Measurements from ENCODE around the gene PPP1R8. TPM values are rescaled to one million over a fixed set of nuclear protein-coding genes. Genes with fewer than 3 reads are reported as not detected.
"Not testable (repeated sequence)": the region's sequence is repeated elsewhere in the genome, so short reads cannot be mapped to it uniquely, and the experiment has no call there.

The PPP1R8 gene
- total RNA-seq, 1 donor from 2014 or later, result 27.4 TPM

- TF ChIP-seq, protein P1, sequence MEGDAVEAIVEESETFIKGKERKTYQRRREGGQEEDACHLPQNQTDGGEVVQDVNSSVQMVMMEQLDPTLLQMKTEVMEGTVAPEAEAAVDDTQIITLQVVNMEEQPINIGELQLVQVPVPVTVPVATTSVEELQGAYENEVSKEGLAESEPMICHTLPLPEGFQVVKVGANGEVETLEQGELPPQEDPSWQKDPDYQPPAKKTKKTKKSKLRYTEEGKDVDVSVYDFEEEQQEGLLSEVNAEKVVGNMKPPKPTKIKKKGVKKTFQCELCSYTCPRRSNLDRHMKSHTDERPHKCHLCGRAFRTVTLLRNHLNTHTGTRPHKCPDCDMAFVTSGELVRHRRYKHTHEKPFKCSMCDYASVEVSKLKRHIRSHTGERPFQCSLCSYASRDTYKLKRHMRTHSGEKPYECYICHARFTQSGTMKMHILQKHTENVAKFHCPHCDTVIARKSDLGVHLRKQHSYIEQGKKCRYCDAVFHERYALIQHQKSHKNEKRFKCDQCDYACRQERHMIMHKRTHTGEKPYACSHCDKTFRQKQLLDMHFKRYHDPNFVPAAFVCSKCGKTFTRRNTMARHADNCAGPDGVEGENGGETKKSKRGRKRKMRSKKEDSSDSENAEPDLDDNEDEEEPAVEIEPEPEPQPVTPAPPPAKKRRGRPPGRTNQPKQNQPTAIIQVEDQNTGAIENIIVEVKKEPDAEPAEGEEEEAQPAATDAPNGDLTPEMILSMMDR (conservative IDR thresholded peaks at IDR 0.05; ENCODE audit: low read depth, low read length), result no peak
- no peak overlapping the region for H3K4me3 ChIP-seq (ENCODE audit: low read depth, low read length)
- DNase-seq (ENCODE audit: low read depth), result no peak
Observed at GRCh38 chr1:27795601-27796000, 35.0 kb upstream of the PPP1R8 start.

DNA sequence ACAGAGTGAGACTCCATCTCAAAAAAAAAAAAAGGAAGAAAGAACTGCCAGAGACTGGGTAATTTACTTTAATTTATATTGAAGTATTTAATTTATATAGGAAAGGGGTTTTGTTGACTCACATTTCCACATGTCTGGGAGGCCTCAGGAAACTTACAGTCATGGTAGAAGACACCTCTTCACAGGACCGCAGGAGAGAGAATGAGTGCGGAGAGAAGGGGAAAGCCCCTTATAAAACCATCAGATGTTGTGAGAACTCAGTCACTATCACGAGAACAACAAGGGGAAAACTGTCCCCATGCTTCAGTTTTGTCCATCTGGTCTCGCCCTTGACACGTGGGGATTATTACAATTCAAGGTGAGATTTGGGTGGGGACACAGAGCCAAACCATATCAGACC lies 25.8 kb upstream of the PPP1R8 start:
- TF ChIP-seq, protein P1 (conservative IDR thresholded peaks at IDR 0.05; ENCODE audit: low read depth, low read length), result no peak
- no peak overlapping the region for H3K4me3 ChIP-seq (ENCODE audit: low read depth, low read length)
- no peak for DNase-seq (ENCODE audit: low read depth)

- no peak for DNase-seq (ENCODE audit: low read depth)
- TF ChIP-seq, protein P1 (conservative IDR thresholded peaks at IDR 0.05; ENCODE audit: low read depth, low read length), result no peak
- H3K4me3 ChIP-seq (ENCODE audit: low read depth, low read length), result no peak overlapping the region
Observed at GRCh38 chr1:27806758-27807157, 23.8 kb upstream of the PPP1R8 start.

DNA sequence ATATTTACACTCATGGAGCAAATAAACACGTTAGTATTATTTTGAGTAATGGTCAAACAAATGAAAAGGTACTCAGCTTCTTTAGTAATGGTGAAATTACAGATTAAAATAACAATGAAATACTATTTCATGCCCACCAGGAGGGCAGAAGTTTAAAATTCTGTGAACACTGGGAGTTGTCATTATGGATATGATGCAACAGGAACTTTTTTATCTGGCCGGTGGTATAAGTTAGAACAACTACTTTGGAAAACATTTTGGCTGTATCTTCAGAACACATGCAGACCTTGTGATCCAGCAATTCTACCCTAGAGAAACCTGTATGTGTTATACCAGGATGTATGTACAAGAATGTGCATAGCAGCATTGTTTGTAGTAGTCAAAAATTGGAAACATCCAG lies 23.2 kb upstream of the PPP1R8 start:
- no peak for DNase-seq (ENCODE audit: low read depth)
- TF ChIP-seq, protein P1 (conservative IDR thresholded peaks at IDR 0.05; ENCODE audit: low read depth, low read length), result no peak
- H3K4me3 ChIP-seq (ENCODE audit: low read depth, low read length), result no peak overlapping the region

GRCh38 chr1:27808131-27808530 lies 22.5 kb upstream of the PPP1R8 start:
- not testable (repeated sequence) for H3K4me3 ChIP-seq (ENCODE audit: low read depth, low read length); DNase-seq (ENCODE audit: low read depth)

GRCh38 chr1:27809883-27810282 lies 20.7 kb upstream of the PPP1R8 start:
- DNase-seq (ENCODE audit: low read depth), result no peak
- TF ChIP-seq, protein P1 (conservative IDR thresholded peaks at IDR 0.05; ENCODE audit: low read depth, low read length), result no peak
- no peak overlapping the region for H3K4me3 ChIP-seq (ENCODE audit: low read depth, low read length)

DNA sequence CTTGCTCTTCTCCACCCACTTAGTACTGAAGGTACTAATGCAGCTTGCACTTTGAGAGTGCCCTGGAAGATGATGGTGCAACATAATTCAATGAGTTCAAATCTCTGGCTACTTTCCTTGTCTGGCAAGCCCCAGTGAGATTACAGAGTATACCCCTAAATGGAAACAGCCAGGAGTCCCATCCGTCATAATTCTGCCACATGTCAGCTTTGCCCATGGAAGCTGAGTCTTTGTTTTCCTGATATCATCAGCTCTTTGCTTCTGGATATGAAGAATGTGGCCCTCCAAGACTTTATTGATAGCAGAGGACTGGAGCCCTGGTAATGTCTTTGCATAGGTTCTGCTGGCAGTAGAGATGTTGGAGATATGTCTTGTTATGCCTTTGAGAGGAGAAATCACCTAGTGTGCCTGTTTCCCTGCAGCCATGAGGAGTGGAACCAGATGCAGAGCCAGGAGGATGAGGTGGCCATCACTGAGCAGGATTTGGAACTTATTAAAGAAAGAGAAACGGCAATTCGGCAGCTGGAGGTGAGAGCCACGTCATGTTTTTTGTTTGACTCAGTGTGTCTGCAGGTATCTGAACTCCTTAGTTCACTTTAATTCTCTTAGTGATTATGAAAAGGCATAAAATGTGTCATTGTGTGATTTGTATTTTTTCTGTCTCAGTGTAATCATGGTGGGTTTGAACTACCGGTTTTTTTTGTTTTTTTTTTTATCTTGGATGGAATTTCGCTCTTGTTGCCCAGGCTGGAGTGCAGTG lies 18.7 kb upstream of the PPP1R8 start:
- no peak overlapping the region for H3K4me3 ChIP-seq (ENCODE audit: low read depth, low read length)
- no peak for DNase-seq (ENCODE audit: low read depth)
- TF ChIP-seq, protein P1 (conservative IDR thresholded peaks at IDR 0.05; ENCODE audit: low read depth, low read length), result no peak
